OCI-LY7 (cell line): ENCODE data around the gene SLC16A13.

Source experiments
- EZH2phosphoT487 ChIP-seq: fragments of 200-600 bp; sonication (generic); IDR thresholded peaks from 2 replicates; pipeline ENCODE4 v1.6.1; 2018; ENCODE audit warnings: low read depth, borderline replicate concordance, mild to moderate bottlenecking, mixed run types, antibody characterized with exemption, low read length, moderate library complexity, mixed read lengths
- TF ChIP-seq, protein P1 (sequence below): fragments of 200-600 bp; sonication (generic); conservative IDR thresholded peaks from 2 replicates; pipeline ENCODE4 v1.5.1; 2014; ENCODE audit warnings: mild to moderate bottlenecking, antibody characterized with exemption, low read length, moderate library complexity, mixed read lengths

DNA sequence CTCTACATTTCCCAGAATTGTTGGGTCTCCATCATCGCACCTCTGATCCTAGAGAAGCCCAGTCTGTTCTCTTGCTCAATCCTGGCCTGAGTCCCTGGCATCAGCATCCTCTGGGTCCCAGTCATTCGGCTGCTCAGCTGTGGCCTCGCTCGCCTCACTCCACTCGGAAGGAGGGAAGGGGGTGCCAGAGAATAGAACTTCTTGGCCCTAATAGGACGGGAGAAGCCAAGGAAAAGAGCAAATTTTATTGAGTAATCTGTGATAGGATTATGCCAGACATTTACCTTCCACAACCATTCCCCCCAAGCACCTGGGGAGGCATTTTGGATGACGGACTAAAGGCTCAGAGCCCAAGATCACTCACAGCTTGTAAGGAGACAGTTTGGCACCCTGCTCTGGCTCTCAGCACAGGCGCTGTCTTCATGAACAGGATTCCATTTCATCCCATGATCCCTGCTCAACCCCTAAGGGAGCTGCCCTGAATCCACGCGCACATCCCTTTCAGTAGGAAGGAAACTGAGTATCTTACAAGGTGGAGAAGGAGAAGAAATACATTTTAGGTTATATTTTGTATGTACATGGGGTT is 44.7 kb downstream of the SLC16A13 start:
- TF ChIP-seq, protein P1, sequence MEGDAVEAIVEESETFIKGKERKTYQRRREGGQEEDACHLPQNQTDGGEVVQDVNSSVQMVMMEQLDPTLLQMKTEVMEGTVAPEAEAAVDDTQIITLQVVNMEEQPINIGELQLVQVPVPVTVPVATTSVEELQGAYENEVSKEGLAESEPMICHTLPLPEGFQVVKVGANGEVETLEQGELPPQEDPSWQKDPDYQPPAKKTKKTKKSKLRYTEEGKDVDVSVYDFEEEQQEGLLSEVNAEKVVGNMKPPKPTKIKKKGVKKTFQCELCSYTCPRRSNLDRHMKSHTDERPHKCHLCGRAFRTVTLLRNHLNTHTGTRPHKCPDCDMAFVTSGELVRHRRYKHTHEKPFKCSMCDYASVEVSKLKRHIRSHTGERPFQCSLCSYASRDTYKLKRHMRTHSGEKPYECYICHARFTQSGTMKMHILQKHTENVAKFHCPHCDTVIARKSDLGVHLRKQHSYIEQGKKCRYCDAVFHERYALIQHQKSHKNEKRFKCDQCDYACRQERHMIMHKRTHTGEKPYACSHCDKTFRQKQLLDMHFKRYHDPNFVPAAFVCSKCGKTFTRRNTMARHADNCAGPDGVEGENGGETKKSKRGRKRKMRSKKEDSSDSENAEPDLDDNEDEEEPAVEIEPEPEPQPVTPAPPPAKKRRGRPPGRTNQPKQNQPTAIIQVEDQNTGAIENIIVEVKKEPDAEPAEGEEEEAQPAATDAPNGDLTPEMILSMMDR = no peak
- no peak for TF ChIP-seq EZH2phosphoT487
